Astrocyte (in vitro differentiated cells and primary cell): ENCODE measurements around the gene GMPPA.

ENCODE experiments used
- EZH2 ChIP-seq: IDR thresholded peaks from 2 replicates; pipeline ENCODE4 v1.6.1; 2012; ENCODE audit warnings: mild to moderate bottlenecking, low read length, inconsistent platforms; ENCODE audit not compliant: insufficient read depth
- TF ChIP-seq, protein P1 (sequence below): IDR thresholded peaks from 2 replicates; pipeline ENCODE4 v1.5.1; 2011; ENCODE audit warnings: low read depth, mild to moderate bottlenecking, inconsistent platforms, low read length, moderate library complexity; ENCODE audit not compliant: insufficient read depth

DNA sequence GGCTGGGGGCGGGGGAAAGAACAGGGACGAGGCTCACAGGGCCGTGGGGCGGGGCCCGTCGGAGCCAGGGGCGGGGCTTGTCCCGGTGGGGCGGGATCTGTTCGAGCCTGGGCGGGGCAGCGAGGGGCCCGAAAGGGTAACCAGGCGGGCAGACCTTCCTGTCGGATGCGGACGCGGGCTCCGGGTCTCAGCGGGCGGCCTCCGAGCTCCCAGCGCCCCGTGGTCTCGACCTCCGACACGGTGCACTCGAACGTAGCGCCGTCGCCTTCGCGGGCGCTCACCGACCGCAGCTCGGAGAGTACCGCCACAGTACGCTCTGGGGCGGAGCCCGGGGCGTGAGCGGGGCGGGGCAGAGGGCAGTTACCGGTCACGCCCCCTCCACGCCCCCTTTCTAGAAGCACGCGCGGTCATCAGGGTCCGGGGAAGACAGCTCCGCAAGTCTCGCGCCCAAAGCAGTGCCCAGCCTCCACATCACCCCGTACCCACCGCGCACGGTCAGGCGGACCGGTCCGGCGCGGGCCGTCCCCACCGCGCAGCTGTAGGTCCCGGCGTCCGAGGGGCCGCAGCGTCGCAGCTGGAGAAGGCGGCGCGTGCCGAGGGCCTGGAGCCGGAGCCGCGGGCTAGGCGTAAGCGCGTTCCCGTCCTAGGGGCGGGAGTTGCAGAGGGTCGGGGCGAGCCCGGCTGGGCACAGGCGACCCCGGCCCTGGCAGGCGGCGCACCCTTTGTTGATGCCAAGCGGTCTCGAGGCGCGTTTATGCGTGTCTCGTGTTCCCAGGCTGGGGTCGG lies 53.9 kb downstream of the GMPPA start:
- TF ChIP-seq, protein P1, sequence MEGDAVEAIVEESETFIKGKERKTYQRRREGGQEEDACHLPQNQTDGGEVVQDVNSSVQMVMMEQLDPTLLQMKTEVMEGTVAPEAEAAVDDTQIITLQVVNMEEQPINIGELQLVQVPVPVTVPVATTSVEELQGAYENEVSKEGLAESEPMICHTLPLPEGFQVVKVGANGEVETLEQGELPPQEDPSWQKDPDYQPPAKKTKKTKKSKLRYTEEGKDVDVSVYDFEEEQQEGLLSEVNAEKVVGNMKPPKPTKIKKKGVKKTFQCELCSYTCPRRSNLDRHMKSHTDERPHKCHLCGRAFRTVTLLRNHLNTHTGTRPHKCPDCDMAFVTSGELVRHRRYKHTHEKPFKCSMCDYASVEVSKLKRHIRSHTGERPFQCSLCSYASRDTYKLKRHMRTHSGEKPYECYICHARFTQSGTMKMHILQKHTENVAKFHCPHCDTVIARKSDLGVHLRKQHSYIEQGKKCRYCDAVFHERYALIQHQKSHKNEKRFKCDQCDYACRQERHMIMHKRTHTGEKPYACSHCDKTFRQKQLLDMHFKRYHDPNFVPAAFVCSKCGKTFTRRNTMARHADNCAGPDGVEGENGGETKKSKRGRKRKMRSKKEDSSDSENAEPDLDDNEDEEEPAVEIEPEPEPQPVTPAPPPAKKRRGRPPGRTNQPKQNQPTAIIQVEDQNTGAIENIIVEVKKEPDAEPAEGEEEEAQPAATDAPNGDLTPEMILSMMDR = no peak
- TF ChIP-seq EZH2 = no peak
